GM18499 (cell line): ENCODE results near the gene P2RY2.

Experiments
- ATAC-seq: cut with Tn5 transposase; IDR thresholded peaks from one replicate; pipeline ENCODE4 v1.9.1; 2021; ENCODE audit warnings: moderate number of reproducible peaks; ENCODE audit not compliant: insufficient read depth, unreplicated experiment

P2RY2 gene

GRCh38 chr11:73275381-73275750 lies 57.3 kb downstream of the P2RY2 start:
- ATAC-seq = no peak

- no peak for ATAC-seq
These were observed 59.4 kb downstream of the P2RY2 start for GRCh38 chr11:73277467-73277866.

- ATAC-seq = no peak
These were observed 62.5 kb downstream of the P2RY2 start for GRCh38 chr11:73280626-73281025.

- no peak for ATAC-seq
These were observed 63.2 kb downstream of the P2RY2 start for GRCh38 chr11:73281201-73281741.

- no peak for ATAC-seq
These were observed 63.9 kb downstream of the P2RY2 start for GRCh38 chr11:73281796-73282660.

GRCh38 chr11:73283276-73284000 lies 65.4 kb downstream of the P2RY2 start:
- no peak for ATAC-seq

- no peak for ATAC-seq
These were observed 66.0 kb downstream of the P2RY2 start for GRCh38 chr11:73284106-73284505.

GRCh38 chr11:73285721-73286120 lies 67.6 kb downstream of the P2RY2 start:
- no peak for ATAC-seq
